ENCODE measurements around the gene TBL2. TPM values are rescaled to one million over a fixed set of nuclear protein-coding genes. Genes with fewer than 3 reads are reported as not detected.
A peak's percentile ranks its signal among the peaks of the same experiment; 100 is the strongest.
"Not testable (repeated sequence)": the region's sequence is repeated elsewhere in the genome, so short reads cannot be mapped to it uniquely, and the experiment has no call there.

Gene TBL2
- total RNA-seq, 1 donor, result 11.5 TPM

DNA sequence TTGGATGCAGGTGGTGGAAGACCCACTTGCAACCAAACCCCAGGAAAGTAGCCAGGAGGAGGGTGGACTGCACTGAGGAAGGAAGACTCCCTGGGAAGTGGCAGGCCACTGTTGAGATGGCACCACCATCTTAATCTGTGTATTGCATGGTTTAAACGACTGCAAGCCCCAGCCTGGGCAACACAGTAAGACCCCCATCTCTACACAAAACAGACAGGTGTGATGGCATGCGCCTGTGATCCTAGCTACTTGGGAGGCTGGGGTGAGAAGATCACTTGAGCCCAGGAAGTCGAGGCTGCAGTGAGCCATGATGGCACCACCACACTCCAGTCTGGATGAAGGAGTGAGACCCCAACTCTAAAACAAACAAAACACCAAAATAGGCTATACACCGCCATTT lies 11.2 kb downstream of the TBL2 start:
- Histone ChIP-seq H3K9me3 (ENCODE audit: low read depth, low read length) (no peaks in the 10 kb centered on the region), H3K4me1 (ENCODE audit: insufficient read depth, low read length) (peaks cover 12% of the 10 kb centered on the region), H3K27me3 (ENCODE audit: insufficient read depth, low read length) (no peaks in the 10 kb centered on the region), H3K4me3 (ENCODE audit: low read length) (no peak overlapping the region)

DNA sequence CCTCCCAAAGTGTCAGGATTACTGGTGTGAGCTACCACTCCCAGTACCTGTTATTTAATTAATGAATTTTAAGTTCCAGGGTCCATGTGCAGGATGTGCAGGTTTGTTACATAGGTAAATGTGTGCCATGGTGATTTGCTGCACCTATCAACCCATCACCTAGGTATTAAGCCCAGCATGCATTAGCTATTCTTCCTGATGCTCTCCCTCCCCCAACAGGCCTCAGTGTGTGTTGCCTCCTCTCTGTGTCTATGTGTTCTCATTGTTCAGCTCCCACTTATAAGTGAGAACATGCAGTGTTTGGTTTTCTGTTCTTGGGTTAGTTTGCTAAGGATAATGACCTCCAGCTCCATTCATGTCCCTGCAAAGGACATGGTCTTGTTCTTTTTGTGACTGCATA lies 11.9 kb downstream of the TBL2 start:
- H3K4me1 ChIP-seq (ENCODE audit: insufficient read depth, low read length), result peaks cover 12% of the 10 kb centered on the region
- H3K9me3 ChIP-seq (ENCODE audit: low read depth, low read length); H3K27me3 ChIP-seq (ENCODE audit: insufficient read depth, low read length); H3K4me3 ChIP-seq (ENCODE audit: low read length): not testable (repeated sequence)

- peaks cover 12% of the 10 kb centered on the region for H3K4me1 ChIP-seq (ENCODE audit: insufficient read depth, low read length)
- no peaks in the 10 kb centered on the region for H3K27me3 ChIP-seq (ENCODE audit: insufficient read depth, low read length)
- peak overlapping the region; percentile 37 for H3K4me3 ChIP-seq (ENCODE audit: low read length)
- no peaks in the 10 kb centered on the region for H3K9me3 ChIP-seq (ENCODE audit: low read depth, low read length)
Observed at GRCh38 chr7:73565675-73566340, 12.6 kb downstream of the TBL2 start.

- H3K4me1 ChIP-seq (ENCODE audit: insufficient read depth, low read length), result peaks cover 23% of the 10 kb centered on the region
- H3K4me3 ChIP-seq (ENCODE audit: low read length), result no peak overlapping the region
- H3K9me3 ChIP-seq (ENCODE audit: low read depth, low read length), result no peaks in the 10 kb centered on the region
- H3K27me3 ChIP-seq (ENCODE audit: insufficient read depth, low read length), result no peaks in the 10 kb centered on the region
Observed at GRCh38 chr7:73560109-73560835, 18.1 kb downstream of the TBL2 start.

DNA sequence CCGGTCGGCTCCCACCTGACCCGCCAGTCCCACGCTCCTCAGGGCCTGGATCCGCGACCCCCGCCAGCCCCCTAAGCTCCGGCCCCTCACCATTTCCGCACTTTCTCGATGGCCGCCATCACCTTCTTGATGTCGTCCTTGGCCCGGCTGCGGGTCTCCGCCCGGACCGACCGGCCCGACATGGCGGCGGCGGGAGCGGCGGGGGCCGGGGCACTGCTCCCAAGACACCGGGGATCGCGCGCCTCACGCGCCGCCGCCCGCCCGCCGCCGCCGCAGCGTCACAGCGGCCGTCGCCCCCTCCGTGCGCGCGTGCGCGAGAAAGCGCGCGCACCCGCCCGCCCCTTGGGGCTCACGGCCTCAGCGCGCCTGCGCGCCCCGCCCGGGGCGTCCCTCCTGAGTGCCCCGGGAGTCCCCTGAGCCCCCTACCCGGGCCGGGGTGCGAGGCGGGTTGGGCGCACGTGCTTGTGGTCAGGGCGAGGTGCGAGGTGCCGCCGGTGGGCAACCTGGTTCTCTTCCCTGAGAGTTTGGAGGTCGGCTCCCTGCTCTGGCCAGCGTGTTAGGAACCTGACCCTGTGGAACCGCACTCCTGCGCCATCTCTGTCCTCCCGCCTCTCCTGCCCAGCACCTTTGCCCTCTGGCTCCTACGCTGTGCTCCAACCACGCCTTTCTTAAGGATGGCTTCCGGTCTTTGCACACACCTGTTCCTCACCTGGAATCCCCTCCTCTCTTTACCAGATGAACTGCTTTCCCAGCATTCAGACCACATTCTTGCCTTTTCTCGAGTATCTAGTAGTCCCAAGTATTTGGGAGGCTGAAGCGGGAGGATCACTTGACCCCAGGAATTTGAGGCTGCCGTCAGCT lies 20.8 kb downstream of the TBL2 start, which contains the start of gene BCL7B:
Gene BCL7B, minus strand, starts transcription at position 294 of the 861 bp plus-strand sequence. Its CDS starts 112 bp downstream, at position 182.
- Histone ChIP-seq H3K4me3 (ENCODE audit: low read length) (peak within 1 kb of the TSS; percentile 72), H3K9me3 (ENCODE audit: low read depth, low read length) (no peaks in the 10 kb centered on the region), H3K4me1 (ENCODE audit: insufficient read depth, low read length) (peaks cover 27% of the 10 kb centered on the region), H3K27me3 (ENCODE audit: insufficient read depth, low read length) (no peaks in the 10 kb centered on the region)

DNA sequence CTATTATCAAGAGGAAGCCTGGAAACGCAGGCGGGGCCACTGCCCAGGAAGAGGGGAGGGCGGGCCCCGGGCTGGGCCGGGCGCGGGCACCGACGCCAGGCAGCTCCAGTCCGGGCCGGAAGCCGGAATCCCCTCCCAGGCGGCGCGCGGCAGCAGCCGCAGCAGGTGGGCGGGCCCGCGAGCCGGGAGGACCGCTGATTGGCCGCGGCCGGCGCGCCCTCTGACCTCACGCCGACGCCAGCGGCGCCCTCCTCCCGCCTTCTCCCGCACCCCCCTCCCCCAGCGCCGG lies 21.3 kb downstream of the TBL2 start:
- peak overlapping the region; percentile 72 for H3K4me3 ChIP-seq (ENCODE audit: low read length)
- no peaks in the 10 kb centered on the region for H3K27me3 ChIP-seq (ENCODE audit: insufficient read depth, low read length)
- H3K4me1 ChIP-seq (ENCODE audit: insufficient read depth, low read length), result peaks cover 27% of the 10 kb centered on the region
- no peaks in the 10 kb centered on the region for H3K9me3 ChIP-seq (ENCODE audit: low read depth, low read length)

- H3K27me3 ChIP-seq (ENCODE audit: insufficient read depth, low read length), result no peaks in the 10 kb centered on the region
- H3K4me3 ChIP-seq (ENCODE audit: low read length), result peak overlapping the region; percentile 72
- peaks cover 27% of the 10 kb centered on the region for H3K4me1 ChIP-seq (ENCODE audit: insufficient read depth, low read length)
- H3K9me3 ChIP-seq (ENCODE audit: low read depth, low read length), result no peaks in the 10 kb centered on the region
Observed at GRCh38 chr7:73556208-73557107, 21.9 kb downstream of the TBL2 start.

DNA sequence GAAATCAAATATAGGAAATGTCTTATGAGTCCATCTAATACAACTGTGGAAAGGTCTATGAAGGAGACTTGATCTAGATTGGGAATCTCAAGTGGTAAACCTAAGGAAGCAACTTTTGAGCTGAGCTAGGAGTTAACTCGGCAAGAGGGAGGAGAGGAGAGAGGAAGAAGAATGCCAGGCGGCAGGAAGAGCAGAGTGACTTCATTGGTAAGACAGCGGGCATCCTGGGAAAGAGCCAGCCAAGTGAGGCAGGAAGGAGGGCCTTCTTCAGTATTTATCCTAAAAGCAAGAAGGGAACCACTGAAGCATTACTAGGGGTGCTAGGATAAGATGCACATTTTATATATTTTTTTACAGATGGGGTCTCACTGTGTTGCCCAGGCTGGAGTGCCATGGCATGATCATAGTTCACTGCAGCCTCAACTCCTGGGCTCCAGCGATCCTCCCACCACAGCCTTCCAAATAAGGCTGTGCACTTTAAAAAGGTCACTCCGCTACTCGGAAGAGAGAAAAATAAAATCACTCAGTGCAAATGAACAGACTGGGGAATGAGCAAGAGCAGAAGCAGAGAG lies 22.9 kb downstream of the TBL2 start:
- peaks cover 27% of the 10 kb centered on the region for H3K4me1 ChIP-seq (ENCODE audit: insufficient read depth, low read length)
- no peaks in the 10 kb centered on the region for H3K27me3 ChIP-seq (ENCODE audit: insufficient read depth, low read length)
- H3K4me3 ChIP-seq (ENCODE audit: low read length), result no peak overlapping the region
- H3K9me3 ChIP-seq (ENCODE audit: low read depth, low read length), result no peaks in the 10 kb centered on the region

DNA sequence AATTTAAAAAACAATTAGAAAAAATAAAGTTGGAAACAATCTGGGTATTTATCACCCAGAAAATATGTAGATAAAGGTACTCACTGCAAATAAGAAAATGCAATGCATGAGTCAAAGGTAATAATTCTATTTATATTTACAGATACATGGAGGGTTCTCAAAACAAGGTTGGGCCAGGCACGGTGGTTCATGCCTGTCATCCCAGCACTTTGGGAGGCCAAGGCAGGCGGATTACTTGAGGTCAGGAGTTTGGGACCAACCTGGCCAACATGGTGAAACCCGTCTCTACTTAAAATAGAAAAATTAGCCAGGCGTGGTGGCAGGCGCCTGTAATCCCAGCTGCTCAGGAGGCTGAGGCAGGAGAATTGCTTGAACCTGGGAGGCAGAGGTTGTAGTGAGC lies 28.3 kb downstream of the TBL2 start:
- H3K4me3 ChIP-seq (ENCODE audit: low read length); H3K9me3 ChIP-seq (ENCODE audit: low read depth, low read length); H3K27me3 ChIP-seq (ENCODE audit: insufficient read depth, low read length); H3K4me1 ChIP-seq (ENCODE audit: insufficient read depth, low read length): not testable (repeated sequence)

DNA sequence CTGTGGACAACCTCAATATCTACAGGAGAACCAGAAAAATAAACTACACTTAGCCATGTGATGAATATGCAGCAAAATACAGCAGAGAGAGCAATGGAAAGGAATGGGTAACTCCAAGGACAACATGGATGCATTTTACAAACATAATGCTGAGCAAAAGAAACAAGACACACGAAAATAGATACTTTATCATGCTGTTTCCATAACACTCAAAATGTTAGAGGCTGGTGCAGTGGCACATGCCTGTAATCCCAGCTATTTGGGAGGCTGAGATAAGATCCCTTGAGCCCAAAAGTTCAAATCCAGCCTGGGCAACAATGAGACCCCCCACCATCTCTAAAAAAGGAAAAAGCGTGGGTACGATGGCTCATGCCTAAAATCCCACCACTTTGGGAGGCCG lies 29.2 kb downstream of the TBL2 start:
- no peaks in the 10 kb centered on the region for H3K27me3 ChIP-seq (ENCODE audit: insufficient read depth, low read length)
- no peak overlapping the region for H3K4me3 ChIP-seq (ENCODE audit: low read length)
- no peaks in the 10 kb centered on the region for H3K9me3 ChIP-seq (ENCODE audit: low read depth, low read length)
- no peaks in the 10 kb centered on the region for H3K4me1 ChIP-seq (ENCODE audit: insufficient read depth, low read length)

DNA sequence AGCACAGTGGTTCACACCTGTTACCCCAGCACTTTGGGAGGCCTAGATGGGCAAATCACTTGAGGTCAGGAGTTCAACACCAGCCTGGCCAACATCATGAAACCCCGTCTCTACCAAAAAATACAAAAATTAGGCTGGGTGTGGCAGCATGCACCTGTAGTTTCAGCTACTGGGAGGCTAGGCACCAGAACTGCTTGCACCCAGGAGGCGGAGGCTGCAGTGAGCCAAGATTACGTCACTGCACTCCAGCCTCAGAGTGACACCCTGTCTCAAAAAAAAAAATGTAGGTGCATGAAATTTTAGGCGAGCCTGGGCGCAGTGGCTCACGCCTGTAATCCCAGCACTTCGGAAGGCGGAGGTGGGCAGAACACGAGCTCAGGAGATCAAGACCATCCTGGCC lies 30.5 kb downstream of the TBL2 start:
- Histone ChIP-seq H3K9me3 (ENCODE audit: low read depth, low read length) (no peaks in the 10 kb centered on the region), H3K4me3 (ENCODE audit: low read length) (no peak overlapping the region), H3K27me3 (ENCODE audit: insufficient read depth, low read length) (no peaks in the 10 kb centered on the region), H3K4me1 (ENCODE audit: insufficient read depth, low read length) (no peaks in the 10 kb centered on the region)

- Histone ChIP-seq H3K4me1 (ENCODE audit: insufficient read depth, low read length) (no peaks in the 10 kb centered on the region), H3K4me3 (ENCODE audit: low read length) (no peak overlapping the region), H3K9me3 (ENCODE audit: low read depth, low read length) (no peaks in the 10 kb centered on the region), H3K27me3 (ENCODE audit: insufficient read depth, low read length) (no peaks in the 10 kb centered on the region)
Observed at GRCh38 chr7:73544678-73545077, 33.7 kb downstream of the TBL2 start.

GRCh38 chr7:73541722-73542121 lies 36.7 kb downstream of the TBL2 start:
- Histone ChIP-seq H3K4me3 (ENCODE audit: low read length) (no peak overlapping the region), H3K4me1 (ENCODE audit: insufficient read depth, low read length) (no peaks in the 10 kb centered on the region), H3K9me3 (ENCODE audit: low read depth, low read length) (no peaks in the 10 kb centered on the region), H3K27me3 (ENCODE audit: insufficient read depth, low read length) (no peaks in the 10 kb centered on the region)

- no peaks in the 10 kb centered on the region for H3K9me3 ChIP-seq (ENCODE audit: low read depth, low read length)
- no peaks in the 10 kb centered on the region for H3K4me1 ChIP-seq (ENCODE audit: insufficient read depth, low read length)
- no peak overlapping the region for H3K4me3 ChIP-seq (ENCODE audit: low read length)
- no peaks in the 10 kb centered on the region for H3K27me3 ChIP-seq (ENCODE audit: insufficient read depth, low read length)
Observed at GRCh38 chr7:73539709-73540108, 38.7 kb downstream of the TBL2 start.
